GM12878 (cell line): ENCODE measurements around the gene TBXAS1.

ENCODE experiments used
- CEBPB ChIP-seq, 2 experiments: fragments of 150-350 bp in 1 of 2; IDR thresholded peaks; 2 replicates each; pipeline ENCODE4 v1.6.1; 2012 to 2014; ENCODE audit warnings: low read depth in 2 of 2, low read length in 2 of 2, borderline replicate concordance in 1 of 2, inconsistent platforms in 1 of 2
- CTCF ChIP-seq, 3 experiments: IDR thresholded peaks in 2 of 3; conservative IDR thresholded peaks in 1 of 3; 2 replicates each; pipeline ENCODE4 v1.5.1; 2011; ENCODE audit warnings: low read depth in 3 of 3, low read length in 3 of 3, mild to moderate bottlenecking in 3 of 3, control low read depth in 2 of 3, moderate library complexity in 2 of 3, inconsistent platforms in 1 of 3, mixed read lengths in 1 of 3; ENCODE audit not compliant: control insufficient read depth in 2 of 3, insufficient read depth in 1 of 3; ENCODE audit errors: extremely low read depth in 1 of 3
- FOS ChIP-seq: IDR thresholded peaks from 3 replicates; pipeline ENCODE4 v1.6.1; 2011; ENCODE audit warnings: borderline replicate concordance; ENCODE audit not compliant: insufficient read length; ENCODE audit errors: extremely low read depth
- FOXM1 ChIP-seq: IDR thresholded peaks from 2 replicates; pipeline ENCODE4 v1.6.1; 2012; ENCODE audit warnings: low read depth, mild to moderate bottlenecking, inconsistent platforms, low read length, moderate library complexity
- REST ChIP-seq: IDR thresholded peaks from 2 replicates; pipeline ENCODE4 v1.6.1; 2012; ENCODE audit warnings: mild to moderate bottlenecking, low read depth, low read length
- RFX5 ChIP-seq: IDR thresholded peaks from 2 replicates; pipeline ENCODE4 v1.6.1; 2011; ENCODE audit warnings: low read depth, low read length, improper control_type of control experiment
- SUPT20H ChIP-seq: IDR thresholded peaks from 2 replicates; pipeline ENCODE4 v1.6.1; 2011; ENCODE audit warnings: low read depth, mild to moderate bottlenecking, low read length, moderate library complexity, borderline replicate concordance; ENCODE audit not compliant: control insufficient read depth
- SUZ12 ChIP-seq: fragments of 200-600 bp; sonication (generic); IDR thresholded peaks from one replicate; pipeline ENCODE4 v1.6.1; 2018; ENCODE audit warnings: antibody characterized with exemption, mild to moderate bottlenecking; ENCODE audit not compliant: unreplicated experiment
- ZBTB11 ChIP-seq: fragments of 450-650 bp; formaldehyde crosslinking; IDR thresholded peaks from 2 replicates; pipeline ENCODE4 v1.5.0; 2022; ENCODE audit warnings: mild to moderate bottlenecking, missing genetic modification characterization
- ZNF274 ChIP-seq: IDR thresholded peaks from one replicate; pipeline ENCODE4 v1.8.0; 2011; ENCODE audit not compliant: insufficient read length, insufficient read depth
- ZZZ3 ChIP-seq: IDR thresholded peaks from 2 replicates; pipeline ENCODE4 v1.6.1; 2011; ENCODE audit warnings: low read depth; ENCODE audit not compliant: control insufficient read depth, insufficient read length

GRCh38 chr7:139821349-139822105 is 7.5 kb upstream of the TBXAS1 start:
- TF ChIP-seq CEBPB (IDR thresholded peaks at IDR 0.05; ENCODE audit: borderline replicate concordance in 1 of 2, low read depth in 2 of 2, low read length in 2 of 2) (no peak), FOXM1 (no peak), REST (no peak), SUPT20H (no peak), RFX5 (no peak), CTCF (IDR thresholded peaks at IDR 0.05 in 2 of 3, conservative IDR thresholded peaks at IDR 0.05 in 1 of 3; ENCODE audit: control insufficient read depth in 2 of 3, extremely low read depth in 1 of 3, insufficient read depth in 1 of 3, low read depth in 3 of 3, low read length in 3 of 3) (no peak), ZNF274 (no peak), ZBTB11 (CRISPR knock-in tag) (no peak), ZZZ3 (no peak), FOS (no peak), SUZ12 (no peak)
